CD4-positive, alpha-beta T cell (primary cell): ENCODE measurements around the gene AFF2. TPM values are rescaled to one million over a fixed set of nuclear protein-coding genes. Genes with fewer than 3 reads are reported as not detected.

ENCODE experiments used
- ATAC-seq: fragments of 200-7000 bp; cut with Tn5 transposase; one replicate; pipeline ENCODE4 v1.10.0; 2022; ENCODE audit warnings: mild to moderate bottlenecking; ENCODE audit not compliant: poor library complexity
- CTCF ChIA-PET: fragments of 350-600 bp; sonication (Branson Sonifier 250); formaldehyde crosslinking; loops from one replicate; lab custom pipeline; 2021; ENCODE audit warnings: antibody characterized with exemption, inconsistent platforms; lab: Charles Lee
- POLR2A ChIA-PET: fragments of 350-600 bp; sonication (Branson Sonifier 250); formaldehyde crosslinking; loops from one replicate; lab custom pipeline; 2021; ENCODE audit warnings: antibody characterized with exemption, inconsistent platforms; lab: Charles Lee
- DNase-seq, 14 experiments: peaks; one replicate each; pipeline ENCODE4 v3.0.0-alpha.2; 2013 to 2020; ENCODE audit warnings: mixed read lengths in 2 of 14
- H3K27ac ChIP-seq, 2 donors: one replicate each; pipeline versions ENCODE4 v1.5.1 to v1.7.0; 2013; ENCODE audit warnings: low read length in 2 of 2, low read depth in 1 of 2, mild to moderate bottlenecking in 1 of 2
- H3K27me3 ChIP-seq, 2 experiments: 1 replicate in 1 of 2; 2 replicates in 1 of 2; pipeline versions ENCODE4 v1.6.1 to v1.7.0; 2013; ENCODE audit warnings: low read length in 2 of 2, control low read depth in 1 of 2, mild to moderate bottlenecking in 1 of 2, moderate library complexity in 1 of 2; ENCODE audit not compliant: insufficient read depth in 2 of 2, control insufficient read depth in 1 of 2
- H3K36me3 ChIP-seq: one replicate; pipeline ENCODE4 v1.6.1; 2013; ENCODE audit warnings: low read length, control low read depth; ENCODE audit not compliant: insufficient read depth
- H3K4me1 ChIP-seq: one replicate; pipeline ENCODE4 v1.6.1; 2013; ENCODE audit warnings: low read length, control low read depth; ENCODE audit not compliant: insufficient read depth
- H3K4me3 ChIP-seq: one replicate; pipeline ENCODE4 v1.5.1; 2013; ENCODE audit warnings: mild to moderate bottlenecking, low read length, moderate library complexity
- H3K9me3 ChIP-seq, 2 experiments: 1 replicate in 1 of 2; 2 replicates in 1 of 2; pipeline versions ENCODE4 v1.6.1 to v1.7.0; 2013; ENCODE audit warnings: low read length in 2 of 2, mild to moderate bottlenecking in 2 of 2, control low read depth in 1 of 2, moderate library complexity in 1 of 2; ENCODE audit not compliant: control insufficient read depth in 1 of 2, insufficient read depth in 1 of 2
- H3K27ac Mint-ChIP-seq: one replicate; pipeline ENCODE4 v1.8.0; 2020; ENCODE audit warnings: mixed read lengths
- H3K27me3 Mint-ChIP-seq: one replicate; pipeline ENCODE4 v1.8.0; 2021; ENCODE audit warnings: mixed read lengths
- H3K36me3 Mint-ChIP-seq: one replicate; pipeline ENCODE4 v1.8.0; 2021; ENCODE audit warnings: low read depth, mixed read lengths
- H3K4me1 Mint-ChIP-seq: one replicate; pipeline ENCODE4 v1.8.0; 2021; ENCODE audit warnings: low read depth, mixed read lengths
- H3K4me3 Mint-ChIP-seq: one replicate; pipeline ENCODE4 v1.8.0; 2020; ENCODE audit warnings: mild to moderate bottlenecking, mixed read lengths
- H3K9me3 Mint-ChIP-seq: one replicate; pipeline ENCODE4 v1.8.0; 2020; ENCODE audit warnings: mixed read lengths
- CTCF ChIP-seq: fragments of 200-600 bp; IDR thresholded peaks from one replicate; pipeline ENCODE4 v1.8.0; 2022; ENCODE audit warnings: antibody characterized with exemption, mild to moderate bottlenecking
- intact Hi-C, 2 experiments: fragments of 100-400 bp; cut with DNase I in 1 of 2; cut with micrococcal nuclease in 1 of 2; formaldehyde crosslinking; loops; one replicate each; pipeline versions ENCODE4 v1.15.1 to v1.9.0; 2023 to 2025; cut with DNase I, micrococcal nuclease
- total RNA-seq, 174 experiments: library from RNA in 2 of 174; stranded (reverse) in 2 of 174; gene quantifications; one replicate each; pipeline ENCODE4 v1.2.3 and lab custom pipeline; 2021 to 2026

Gene AFF2
- total RNA-seq, 2 experiments from 2014 or later: 5.9 to 6.2 TPM

GRCh38 chrX:148572337-148572736, 71.9 kb downstream of the AFF2 start:
- no peak overlapping the region for H3K27ac ChIP-seq
- no peak overlapping the region for H3K4me3 Mint-ChIP-seq
- intact Hi-C loops: no loop called here
- ChIA-PET CTCF (no interaction called here), POLR2A (no interaction called here)
- no peak for TF ChIP-seq CTCF
- no peaks in the 10 kb centered on the region for H3K36me3 ChIP-seq
- H3K27ac Mint-ChIP-seq: no peak overlapping the region
- H3K27me3 Mint-ChIP-seq: no peaks in the 10 kb centered on the region
- no peaks in the 10 kb centered on the region for H3K4me1 ChIP-seq
- ATAC-seq: no peak
- H3K9me3 Mint-ChIP-seq: no peaks in the 10 kb centered on the region
- H3K9me3 ChIP-seq: no peaks in the 10 kb centered on the region
- H3K4me3 ChIP-seq: no peak overlapping the region
- no peaks in the 10 kb centered on the region for H3K36me3 Mint-ChIP-seq
- H3K27me3 ChIP-seq: no peaks in the 10 kb centered on the region
- no peak for DNase-seq
- H3K4me1 Mint-ChIP-seq: no peaks in the 10 kb centered on the region

DNA sequence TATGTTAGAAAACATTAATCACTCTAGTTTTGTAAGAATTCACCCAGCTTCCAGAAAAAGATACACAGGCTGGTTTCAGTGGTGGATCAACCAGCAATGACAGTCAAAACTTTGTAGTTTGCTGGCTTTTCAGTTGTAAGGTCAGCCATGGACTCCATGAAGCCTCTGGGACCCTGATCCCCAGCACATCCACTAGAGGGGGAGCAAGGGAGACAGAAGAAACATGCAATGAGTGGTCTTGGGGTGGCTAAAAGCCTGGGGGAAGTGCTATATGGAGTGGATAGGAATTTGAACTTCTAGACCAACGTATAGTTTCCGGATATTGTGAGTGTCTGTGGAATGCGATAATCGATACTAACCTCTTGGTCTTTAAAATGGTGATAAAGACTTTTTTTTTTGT, 72.7 kb downstream of the AFF2 start:
- intact Hi-C loops: no loop called here
- TF ChIP-seq CTCF: no peak
- H3K27ac Mint-ChIP-seq: no peak overlapping the region
- H3K4me1 Mint-ChIP-seq: no peaks in the 10 kb centered on the region
- H3K36me3 Mint-ChIP-seq: no peaks in the 10 kb centered on the region
- Histone ChIP-seq H3K9me3 (no peaks in the 10 kb centered on the region), H3K4me3 (no peak overlapping the region), H3K27me3 (no peaks in the 10 kb centered on the region), H3K4me1 (no peaks in the 10 kb centered on the region), H3K27ac (no peak overlapping the region), H3K36me3 (no peaks in the 10 kb centered on the region)
- no peaks in the 10 kb centered on the region for H3K27me3 Mint-ChIP-seq
- DNase-seq: no peak
- H3K4me3 Mint-ChIP-seq: no peak overlapping the region
- no peak for ATAC-seq
- ChIA-PET POLR2A (no interaction called here), CTCF (no interaction called here)
- no peaks in the 10 kb centered on the region for H3K9me3 Mint-ChIP-seq

- Mint-ChIP-seq H3K27ac (no peak overlapping the region), H3K4me1 (no peaks in the 10 kb centered on the region), H3K9me3 (no peaks in the 10 kb centered on the region), H3K4me3 (no peak overlapping the region), H3K36me3 (no peaks in the 10 kb centered on the region), H3K27me3 (no peaks in the 10 kb centered on the region)
- H3K4me3 ChIP-seq: no peak overlapping the region
- H3K36me3 ChIP-seq: no peaks in the 10 kb centered on the region
- no peaks in the 10 kb centered on the region for H3K27me3 ChIP-seq
- TF ChIP-seq CTCF: no peak
- ATAC-seq (no peak), DNase-seq (no peak)
- ChIA-PET CTCF (no interaction called here), POLR2A (no interaction called here)
- no peak overlapping the region for H3K27ac ChIP-seq
- no peaks in the 10 kb centered on the region for H3K9me3 ChIP-seq
- intact Hi-C loops: no loop called here
- H3K4me1 ChIP-seq: no peaks in the 10 kb centered on the region
Measured at GRCh38 chrX:148574237-148574973, 74.0 kb downstream of the AFF2 start.
